Smooth muscle cell (in vitro differentiated cells): Measurements from ENCODE around the gene COX6B1. TPM values are rescaled to one million over a fixed set of nuclear protein-coding genes. Genes with fewer than 3 reads are reported as not detected.
"Not testable (repeated sequence)": the region's sequence is repeated elsewhere in the genome, so short reads cannot be mapped to it uniquely, and the experiment has no call there.

Experiments used
- DNase-seq: peaks from one replicate; lab custom pipeline; 2025; ENCODE audit not compliant: unreplicated experiment; lab: John Stamatoyannopoulos, UW
- H2AFZ ChIP-seq: fragments of 200-600 bp; sonication (generic); 2 replicates; pipeline ENCODE4 v1.6.0; 2016; ENCODE audit warnings: antibody characterized with exemption, low read depth, mild to moderate bottlenecking
- H3F3A ChIP-seq: fragments of 200-600 bp; sonication (generic); 2 replicates; pipeline ENCODE4 v1.6.0; 2017; ENCODE audit warnings: antibody characterized with exemption, low read depth
- H3K27ac ChIP-seq: fragments of 200-600 bp; sonication (generic); 2 replicates; pipeline ENCODE4 v1.5.1; 2016; ENCODE audit warnings: low read depth, mild to moderate bottlenecking
- H3K27me3 ChIP-seq: fragments of 200-600 bp; sonication (generic); 2 replicates; pipeline ENCODE4 v1.6.1; 2016; ENCODE audit warnings: low read depth, mild to moderate bottlenecking
- H3K36me3 ChIP-seq: fragments of 200-600 bp; sonication (generic); 2 replicates; pipeline ENCODE4 v1.5.1; 2016; ENCODE audit warnings: low read depth
- H3K4me1 ChIP-seq: fragments of 200-600 bp; sonication (generic); 2 replicates; pipeline ENCODE4 v1.5.1; 2016; ENCODE audit warnings: low read depth
- H3K4me2 ChIP-seq: fragments of 200-600 bp; sonication (generic); 2 replicates; pipeline ENCODE4 v1.6.0; 2016; ENCODE audit warnings: mild to moderate bottlenecking
- H3K4me3 ChIP-seq: fragments of 200-600 bp; sonication (generic); 2 replicates; pipeline ENCODE4 v1.5.1; 2016; ENCODE audit warnings: mild to moderate bottlenecking
- H3K79me2 ChIP-seq: fragments of 200-600 bp; sonication (generic); 2 replicates; pipeline ENCODE4 v1.6.0; 2016; ENCODE audit warnings: low read depth, mild to moderate bottlenecking
- H3K9ac ChIP-seq: fragments of 200-600 bp; sonication (generic); 2 replicates; pipeline ENCODE4 v1.6.0; 2016; ENCODE audit warnings: low read depth
- H3K9me3 ChIP-seq: fragments of 200-600 bp; sonication (generic); replicated peaks from 2 replicates; pipeline ENCODE4 v1.5.1; 2016; ENCODE audit warnings: low read depth
- H4K20me1 ChIP-seq: fragments of 200-600 bp; sonication (generic); 2 replicates; pipeline ENCODE4 v1.6.0; 2016; ENCODE audit warnings: low read depth
- WGBS: methylation state at CpG from one replicate; pipeline ENCODE4 v1.1.7; 2016; ENCODE audit warnings: low lambda C conversion rate; 5-methylcytosine and 5-hydroxymethylcytosine counted together
- polyA plus RNA-seq: library from polyadenylated mRNA; unstranded; fragments of >200 nt; fragmentation: Nextera tagmentation; extraction: Ambion mirVana; gene quantifications from 2 replicates; pipeline ENCODE4 v1.2.1, GENCODE V29; 2016
- total RNA-seq: library from RNA; depleted of rRNA; stranded (reverse); fragments of >200 nt; gene quantifications from 2 replicates; pipeline ENCODE4 v1.2.3, GENCODE V29; 2014
- TF ChIP-seq, protein P1 (sequence below): fragments of 200-600 bp; sonication (generic); IDR thresholded peaks from 2 replicates; pipeline ENCODE4 v1.5.1; 2017; ENCODE audit warnings: borderline replicate concordance, mild to moderate bottlenecking, antibody characterized with exemption; ENCODE audit not compliant: insufficient read depth, poor library complexity, severe bottlenecking

COX6B1 gene
- total and polyA plus RNA-seq, 2 experiments from 2014 or later = 622 to 971 TPM

DNA sequence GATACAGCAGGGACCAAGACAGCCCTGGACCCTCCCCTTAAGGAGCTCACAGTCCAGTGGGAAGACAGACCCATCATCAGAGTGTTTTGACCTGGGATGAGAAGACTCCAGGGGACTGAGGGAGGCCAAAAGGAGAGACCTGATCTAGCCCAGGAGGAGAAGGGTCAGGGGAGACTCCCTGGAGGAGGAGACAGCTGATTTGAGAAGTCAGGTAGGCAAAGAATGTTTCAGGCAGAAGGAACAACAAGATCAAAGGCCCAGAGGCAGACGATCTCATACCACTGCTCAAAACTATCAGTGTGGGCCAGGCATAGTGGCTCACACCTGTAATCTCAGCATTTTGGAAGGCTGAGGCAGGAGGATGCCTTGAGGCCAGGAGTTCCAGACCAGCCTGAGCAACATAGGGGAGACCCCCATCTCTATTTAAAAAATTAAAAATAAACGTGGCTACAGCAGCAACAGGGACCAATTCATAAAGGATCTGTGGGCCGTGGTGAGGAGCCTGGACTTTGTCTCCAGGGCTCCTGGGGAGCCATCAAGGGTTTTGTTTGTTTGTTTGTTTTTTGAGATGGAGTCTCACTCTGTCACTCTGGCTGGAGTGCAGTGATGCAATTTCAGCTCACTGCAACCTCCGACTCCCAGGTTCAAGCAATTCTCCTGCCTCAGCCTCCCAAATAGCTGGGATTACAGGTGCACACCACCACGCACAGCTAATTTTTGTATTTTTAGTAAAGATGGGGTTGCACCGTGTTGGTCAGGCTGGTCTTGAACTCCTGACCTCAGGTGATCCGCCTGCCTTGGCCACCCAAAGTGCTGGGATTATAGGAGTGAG lies 2.2 kb upstream of the COX6B1 start:
- no peaks in the 10 kb centered on the region for H3K27me3 ChIP-seq
- no peak overlapping the region for H2AFZ ChIP-seq
- TF ChIP-seq, protein P1, sequence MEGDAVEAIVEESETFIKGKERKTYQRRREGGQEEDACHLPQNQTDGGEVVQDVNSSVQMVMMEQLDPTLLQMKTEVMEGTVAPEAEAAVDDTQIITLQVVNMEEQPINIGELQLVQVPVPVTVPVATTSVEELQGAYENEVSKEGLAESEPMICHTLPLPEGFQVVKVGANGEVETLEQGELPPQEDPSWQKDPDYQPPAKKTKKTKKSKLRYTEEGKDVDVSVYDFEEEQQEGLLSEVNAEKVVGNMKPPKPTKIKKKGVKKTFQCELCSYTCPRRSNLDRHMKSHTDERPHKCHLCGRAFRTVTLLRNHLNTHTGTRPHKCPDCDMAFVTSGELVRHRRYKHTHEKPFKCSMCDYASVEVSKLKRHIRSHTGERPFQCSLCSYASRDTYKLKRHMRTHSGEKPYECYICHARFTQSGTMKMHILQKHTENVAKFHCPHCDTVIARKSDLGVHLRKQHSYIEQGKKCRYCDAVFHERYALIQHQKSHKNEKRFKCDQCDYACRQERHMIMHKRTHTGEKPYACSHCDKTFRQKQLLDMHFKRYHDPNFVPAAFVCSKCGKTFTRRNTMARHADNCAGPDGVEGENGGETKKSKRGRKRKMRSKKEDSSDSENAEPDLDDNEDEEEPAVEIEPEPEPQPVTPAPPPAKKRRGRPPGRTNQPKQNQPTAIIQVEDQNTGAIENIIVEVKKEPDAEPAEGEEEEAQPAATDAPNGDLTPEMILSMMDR = no peak
- peaks cover 14% of the 10 kb centered on the region for H4K20me1 ChIP-seq
- peak overlapping the region; percentile 15 for H3K4me2 ChIP-seq
- 83% methylated on average over 7 of the region's 7 CpGs for WGBS
- H3K36me3 ChIP-seq = no peaks in the 10 kb centered on the region
- H3K79me2 ChIP-seq = peaks cover 27% of the 10 kb centered on the region
- DNase-seq = no peak
- H3K9me3 ChIP-seq = no peaks in the 10 kb centered on the region
- H3K4me3 ChIP-seq = no peak overlapping the region
- no peak overlapping the region for H3K27ac ChIP-seq
- peaks cover 18% of the 10 kb centered on the region for H3K4me1 ChIP-seq
- H3K9ac ChIP-seq = no peak overlapping the region
- peaks cover 12% of the 10 kb centered on the region for H3F3A ChIP-seq

DNA sequence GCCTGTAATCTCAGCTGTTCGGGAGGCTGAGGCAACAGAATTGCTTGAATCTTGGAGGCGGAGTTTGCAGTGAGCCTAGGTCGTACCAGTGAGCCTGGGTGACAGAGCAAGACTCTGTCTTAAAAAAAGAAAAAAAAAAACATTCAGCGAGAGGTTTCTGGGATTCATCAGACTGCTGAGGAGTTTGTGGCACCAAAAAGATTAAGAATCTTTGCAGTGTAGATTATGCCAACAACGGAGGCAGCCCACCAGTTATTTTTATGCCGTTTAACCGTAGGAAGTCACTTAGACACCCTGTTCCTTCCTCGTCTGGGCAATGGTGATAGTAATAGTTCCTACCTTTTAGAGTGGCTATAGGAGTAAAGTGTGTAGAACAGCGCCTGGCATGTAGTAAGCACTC lies 2.5 kb downstream of the COX6B1 start:
- no peaks in the 10 kb centered on the region for H3K9me3 ChIP-seq

DNA sequence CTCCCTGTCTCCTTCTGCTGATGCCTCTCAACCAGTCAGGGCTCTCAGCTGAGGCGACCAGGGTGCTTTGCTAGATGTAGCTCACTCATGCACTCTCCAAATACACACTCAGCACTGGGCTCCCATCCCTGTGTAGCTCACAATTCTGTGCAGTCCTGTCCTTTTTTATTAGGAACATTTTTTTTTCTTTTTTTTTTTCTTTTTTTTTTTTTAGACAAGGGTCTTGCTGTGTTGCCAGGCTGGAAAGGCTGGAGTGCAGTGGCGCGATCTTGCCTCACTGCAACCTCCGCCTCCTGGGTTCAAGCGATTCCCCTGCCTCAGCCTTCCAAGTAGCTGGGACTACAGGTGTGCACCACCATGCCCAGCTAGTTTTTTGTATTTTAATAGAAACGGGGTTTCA lies 6.7 kb downstream of the COX6B1 start:
- not testable (repeated sequence) for H3F3A ChIP-seq, H3K27me3 ChIP-seq, H3K27ac ChIP-seq, DNase-seq, H3K9ac ChIP-seq, H3K4me1 ChIP-seq, H3K9me3 ChIP-seq, H2AFZ ChIP-seq, H3K4me2 ChIP-seq, H3K4me3 ChIP-seq
- peaks cover 34% of the 10 kb centered on the region for H4K20me1 ChIP-seq
- H3K79me2 ChIP-seq = peaks cover 19% of the 10 kb centered on the region
- WGBS = 93% methylated on average over 6 of the region's 6 CpGs
- H3K36me3 ChIP-seq = peaks cover 10% of the 10 kb centered on the region

More for the DNA sequence above, 2.5 kb downstream of the COX6B1 start:
- no peak for DNase-seq
- TF ChIP-seq, protein P1 = no peak
- Histone ChIP-seq H3K79me2 (peaks cover 35% of the 10 kb centered on the region), H3F3A (peaks cover 5% of the 10 kb centered on the region), H3K27me3 (no peaks in the 10 kb centered on the region), H3K4me3 (no peak overlapping the region), H3K27ac (no peak overlapping the region), H4K20me1 (peaks cover 23% of the 10 kb centered on the region), H2AFZ (no peak overlapping the region), H3K4me2 (no peak overlapping the region), H3K4me1 (peaks cover 5% of the 10 kb centered on the region), H3K9ac (no peak overlapping the region), H3K36me3 (no peaks in the 10 kb centered on the region)
- WGBS = 90% methylated on average over 9 of the region's 9 CpGs

DNA sequence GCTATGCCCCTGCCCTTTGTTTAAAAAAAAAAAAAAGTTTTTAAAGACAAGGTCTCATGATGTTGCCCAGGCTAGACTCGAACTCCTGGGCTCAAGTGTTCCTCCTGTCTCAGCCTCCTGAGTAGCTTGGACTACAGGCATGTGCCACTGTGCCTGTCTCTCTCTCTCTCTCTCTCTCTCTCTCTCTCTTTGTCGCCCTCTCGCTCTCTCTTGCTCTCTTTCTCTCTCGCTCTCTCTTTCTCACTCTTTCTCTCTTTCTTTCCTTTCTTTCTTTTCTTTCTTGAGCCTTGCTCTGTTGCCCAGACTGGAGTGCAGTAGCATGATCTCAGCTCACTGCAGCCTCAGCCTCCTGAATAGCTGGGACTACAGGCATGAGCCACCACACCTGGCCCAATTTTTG lies 7.5 kb downstream of the COX6B1 start:
- WGBS = 93% methylated on average over 4 of the region's 4 CpGs
- H4K20me1 ChIP-seq = peaks cover 29% of the 10 kb centered on the region
- H3K79me2 ChIP-seq = peaks cover 11% of the 10 kb centered on the region
- no peaks in the 10 kb centered on the region for H3K9me3 ChIP-seq
- no peak overlapping the region for H3K9ac ChIP-seq
- no peaks in the 10 kb centered on the region for H3F3A ChIP-seq
- H3K36me3 ChIP-seq = peaks cover 10% of the 10 kb centered on the region
- no peaks in the 10 kb centered on the region for H3K4me1 ChIP-seq
- no peak overlapping the region for H3K27ac ChIP-seq
- no peak overlapping the region for H3K4me3 ChIP-seq
- H3K4me2 ChIP-seq = no peak overlapping the region
- TF ChIP-seq, protein P1 = no peak
- no peak overlapping the region for H2AFZ ChIP-seq
- H3K27me3 ChIP-seq = no peaks in the 10 kb centered on the region
- DNase-seq = no peak
